Memory B cell (primary cell): Measurements from ENCODE around the gene SMIM13.

Experiments used
- ATAC-seq: fragments of 150-1000 bp; cut with Tn5 transposase; 2 replicates; pipeline ENCODE4 v1.10.0; 2021; ENCODE audit warnings: low read depth, mild to moderate bottlenecking, moderate library complexity
- DNase-seq, 2 donors: peaks; one replicate each; pipeline ENCODE4 v3.0.0; 2022; ENCODE audit warnings: low spot score in 2 of 2
- H3K27ac Mint-ChIP-seq: one replicate; pipeline ENCODE4 v1.8.0; 2022; ENCODE audit warnings: mild to moderate bottlenecking, moderate library complexity, mixed read lengths
- H3K27me3 Mint-ChIP-seq: one replicate; pipeline ENCODE4 v1.8.0; 2022; ENCODE audit warnings: mixed read lengths
- H3K36me3 Mint-ChIP-seq: one replicate; pipeline ENCODE4 v1.8.0; 2022; ENCODE audit warnings: mild to moderate bottlenecking, mixed read lengths
- H3K4me1 Mint-ChIP-seq: one replicate; pipeline ENCODE4 v1.8.0; 2022; ENCODE audit warnings: mixed read lengths
- H3K4me3 Mint-ChIP-seq: one replicate; pipeline ENCODE4 v1.8.0; 2022; ENCODE audit warnings: mild to moderate bottlenecking, moderate library complexity, mixed read lengths
- H3K9me3 Mint-ChIP-seq: one replicate; pipeline ENCODE4 v1.8.0; 2022; ENCODE audit warnings: mixed read lengths

Gene SMIM13

DNA sequence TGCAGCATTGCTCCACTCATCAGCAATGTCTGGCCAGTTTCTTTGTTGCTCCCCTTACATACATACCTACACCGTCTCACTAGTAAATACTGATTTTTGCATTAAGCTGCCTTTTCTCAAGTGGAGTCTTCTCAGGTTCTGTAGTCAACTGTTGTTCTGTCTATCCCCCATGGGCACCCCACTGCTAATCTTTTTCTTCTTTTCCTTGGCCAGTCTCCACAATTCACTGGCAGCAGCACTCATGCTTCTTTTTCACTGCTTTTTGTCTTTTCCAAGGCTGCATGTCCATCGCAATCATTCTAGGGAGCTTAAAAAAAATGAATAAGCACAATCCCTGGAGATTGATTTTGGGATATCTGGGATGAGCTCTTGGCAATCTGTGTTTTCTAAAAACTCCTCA, 28.2 kb downstream of the SMIM13 start:
- ATAC-seq (no peak), DNase-seq (no peak)
- H3K27ac Mint-ChIP-seq = no peak overlapping the region
- H3K27me3 Mint-ChIP-seq = no peaks in the 10 kb centered on the region
- H3K4me3 Mint-ChIP-seq = no peak overlapping the region
- no peaks in the 10 kb centered on the region for H3K9me3 Mint-ChIP-seq
- peaks cover 23% of the 10 kb centered on the region for H3K4me1 Mint-ChIP-seq
- H3K36me3 Mint-ChIP-seq = peaks cover 9% of the 10 kb centered on the region

DNA sequence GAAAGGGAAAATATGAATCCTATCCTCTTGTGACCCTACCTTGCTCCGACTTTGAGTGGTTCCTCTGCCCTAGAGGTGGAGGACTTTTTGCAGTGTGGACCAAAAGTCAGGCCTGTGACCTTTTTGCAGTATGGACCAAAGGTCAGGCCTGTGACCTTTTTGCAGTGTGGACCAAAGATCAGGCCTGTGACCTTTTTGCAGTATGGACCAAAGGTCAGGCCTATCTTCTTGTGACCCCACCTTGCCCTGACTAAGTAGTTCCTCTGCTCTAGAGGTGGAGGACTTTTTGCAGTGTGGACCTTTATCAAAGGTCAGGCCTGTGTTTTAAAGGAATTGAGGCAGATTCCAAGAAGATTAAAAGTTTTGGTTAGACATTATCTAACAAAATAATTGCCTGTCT, 28.7 kb downstream of the SMIM13 start:
- no peak overlapping the region for H3K27ac Mint-ChIP-seq
- no peak overlapping the region for H3K4me3 Mint-ChIP-seq
- ATAC-seq = no peak
- H3K27me3 Mint-ChIP-seq = no peaks in the 10 kb centered on the region
- no peak for DNase-seq
- H3K4me1 Mint-ChIP-seq = peaks cover 25% of the 10 kb centered on the region
- H3K36me3 Mint-ChIP-seq = peaks cover 12% of the 10 kb centered on the region
- no peaks in the 10 kb centered on the region for H3K9me3 Mint-ChIP-seq

DNA sequence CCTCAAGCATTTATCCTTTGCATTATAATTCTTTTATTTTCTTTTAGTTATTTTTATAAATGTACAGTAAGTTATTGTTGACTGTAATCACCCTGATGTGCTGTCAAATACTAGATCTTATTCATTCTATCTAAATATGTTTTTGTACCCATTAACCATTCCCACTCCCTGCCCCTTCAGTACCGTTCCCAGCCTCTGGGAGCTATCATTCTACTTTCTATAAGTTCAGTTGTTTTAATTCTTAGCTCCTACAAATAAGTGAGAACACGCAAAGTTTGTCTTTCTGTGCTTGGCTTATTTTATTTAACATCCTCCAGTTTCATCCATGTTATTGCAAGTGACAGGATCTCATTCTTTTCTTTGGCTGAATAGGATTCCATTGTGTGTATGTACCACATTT, 30.3 kb downstream of the SMIM13 start:
- Mint-ChIP-seq H3K4me1 (peaks cover 27% of the 10 kb centered on the region), H3K27ac (no peak overlapping the region), H3K27me3 (no peaks in the 10 kb centered on the region), H3K9me3 (no peaks in the 10 kb centered on the region), H3K4me3 (no peak overlapping the region), H3K36me3 (peaks cover 12% of the 10 kb centered on the region)
- ATAC-seq (no peak), DNase-seq (no peak)

DNA sequence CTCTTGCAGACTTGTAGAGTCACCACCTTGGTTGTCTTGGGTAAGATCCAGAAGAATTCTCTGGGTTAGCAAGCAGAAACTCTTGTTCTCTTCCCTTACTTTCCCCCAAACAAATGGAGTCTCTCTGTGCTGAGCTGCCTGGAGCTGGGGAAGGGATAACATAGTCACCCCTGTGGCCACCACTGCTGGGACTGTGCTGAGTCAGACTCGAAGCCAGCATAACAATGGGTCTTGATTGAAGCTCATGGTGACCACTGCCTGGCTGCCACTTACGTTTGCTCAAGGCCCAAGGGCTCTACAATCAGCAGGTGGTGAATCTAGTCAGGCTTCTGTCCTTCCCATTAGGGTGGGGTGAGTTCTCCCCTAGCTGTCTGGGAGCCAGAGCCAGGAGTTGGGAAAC, 33.2 kb downstream of the SMIM13 start:
- Mint-ChIP-seq H3K27me3 (no peaks in the 10 kb centered on the region), H3K4me1 (peaks cover 27% of the 10 kb centered on the region), H3K4me3 (no peak overlapping the region), H3K36me3 (peaks cover 12% of the 10 kb centered on the region), H3K27ac (no peak overlapping the region), H3K9me3 (no peaks in the 10 kb centered on the region)
- DNase-seq = no peak
- no peak for ATAC-seq

DNA sequence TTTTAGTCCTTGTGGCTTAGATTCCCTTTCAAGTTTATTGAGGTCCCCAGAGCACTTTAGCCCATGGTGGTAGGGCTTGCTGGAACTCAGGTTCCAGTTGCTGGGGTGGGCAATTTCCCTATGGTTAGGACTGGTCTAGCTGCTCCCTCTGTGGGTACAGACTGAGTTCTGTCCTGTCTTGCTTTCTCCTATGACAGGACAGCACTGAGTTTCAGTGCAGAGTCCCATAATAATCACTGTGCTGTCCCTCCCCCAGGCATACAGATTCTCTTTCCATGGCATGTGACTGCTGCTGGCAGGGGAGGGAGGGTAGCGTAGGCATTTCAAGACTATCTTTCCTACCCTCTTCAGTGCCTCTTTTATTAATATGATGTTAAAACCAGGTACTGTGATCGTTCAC, 35.0 kb downstream of the SMIM13 start:
- H3K9me3 Mint-ChIP-seq = no peaks in the 10 kb centered on the region
- no peak for ATAC-seq

DNA sequence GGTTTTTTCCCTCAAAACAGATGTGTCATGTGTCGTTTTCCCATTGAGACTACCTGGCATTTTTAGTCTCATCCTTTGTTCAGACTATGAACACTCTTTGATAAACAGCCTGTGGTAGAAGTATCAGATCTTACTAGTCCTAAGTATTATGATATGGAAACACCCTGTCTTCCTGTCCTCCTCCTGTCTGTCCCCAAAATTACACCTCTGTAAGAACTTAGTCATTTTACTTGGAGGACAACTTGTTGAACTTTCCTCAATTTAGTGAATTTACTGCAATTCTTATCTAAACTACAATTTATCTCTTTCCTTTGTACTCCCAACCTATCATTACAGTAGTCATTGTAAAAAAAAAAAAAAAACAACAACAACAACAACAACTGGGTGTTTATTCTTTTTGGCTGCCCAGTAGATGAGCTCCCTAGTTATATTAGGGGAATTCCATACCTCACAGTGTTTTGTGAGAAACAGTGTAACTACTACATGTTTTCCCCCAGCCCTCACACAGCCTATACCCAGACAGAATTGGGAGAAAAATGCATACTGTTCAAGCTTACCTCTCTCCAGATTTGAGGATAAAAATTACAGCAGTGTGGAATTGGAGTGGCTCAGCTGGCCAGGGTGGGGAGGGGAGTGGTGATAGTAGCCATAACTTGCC, 36.4 kb downstream of the SMIM13 start:
- DNase-seq (no peak), ATAC-seq (no peak)
- H3K4me1 Mint-ChIP-seq = peaks cover 29% of the 10 kb centered on the region
- H3K9me3 Mint-ChIP-seq = no peaks in the 10 kb centered on the region
- no peaks in the 10 kb centered on the region for H3K27me3 Mint-ChIP-seq
- peaks cover 15% of the 10 kb centered on the region for H3K36me3 Mint-ChIP-seq
- H3K27ac Mint-ChIP-seq = no peak overlapping the region
- H3K4me3 Mint-ChIP-seq = no peak overlapping the region

More for the DNA sequence above, 35.0 kb downstream of the SMIM13 start:
- Mint-ChIP-seq H3K4me3 (no peak overlapping the region), H3K36me3 (peaks cover 11% of the 10 kb centered on the region), H3K4me1 (peaks cover 26% of the 10 kb centered on the region), H3K27ac (no peak overlapping the region), H3K27me3 (no peaks in the 10 kb centered on the region)
- no peak for DNase-seq

DNA sequence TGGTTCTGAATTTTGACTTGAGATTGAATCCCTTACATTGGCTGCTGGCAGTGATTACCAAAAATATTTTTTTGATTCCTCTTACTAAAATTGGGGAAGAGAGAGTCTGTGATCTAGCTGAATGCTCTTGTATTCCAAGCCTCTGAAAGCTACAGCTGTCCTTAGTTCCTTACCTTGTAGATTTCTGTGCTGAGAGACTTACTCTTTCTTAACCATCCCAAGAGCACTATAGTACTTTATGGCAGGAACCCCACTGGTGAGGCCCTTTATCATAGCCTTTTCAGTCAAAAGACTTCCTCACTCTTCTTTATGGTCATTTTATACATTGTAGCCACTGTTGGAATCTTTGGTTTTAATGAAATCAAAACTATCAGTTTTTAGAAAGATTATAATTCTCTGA, 37.0 kb downstream of the SMIM13 start:
- H3K36me3 Mint-ChIP-seq = peaks cover 17% of the 10 kb centered on the region
- ATAC-seq = no peak
- peaks cover 29% of the 10 kb centered on the region for H3K4me1 Mint-ChIP-seq

DNA sequence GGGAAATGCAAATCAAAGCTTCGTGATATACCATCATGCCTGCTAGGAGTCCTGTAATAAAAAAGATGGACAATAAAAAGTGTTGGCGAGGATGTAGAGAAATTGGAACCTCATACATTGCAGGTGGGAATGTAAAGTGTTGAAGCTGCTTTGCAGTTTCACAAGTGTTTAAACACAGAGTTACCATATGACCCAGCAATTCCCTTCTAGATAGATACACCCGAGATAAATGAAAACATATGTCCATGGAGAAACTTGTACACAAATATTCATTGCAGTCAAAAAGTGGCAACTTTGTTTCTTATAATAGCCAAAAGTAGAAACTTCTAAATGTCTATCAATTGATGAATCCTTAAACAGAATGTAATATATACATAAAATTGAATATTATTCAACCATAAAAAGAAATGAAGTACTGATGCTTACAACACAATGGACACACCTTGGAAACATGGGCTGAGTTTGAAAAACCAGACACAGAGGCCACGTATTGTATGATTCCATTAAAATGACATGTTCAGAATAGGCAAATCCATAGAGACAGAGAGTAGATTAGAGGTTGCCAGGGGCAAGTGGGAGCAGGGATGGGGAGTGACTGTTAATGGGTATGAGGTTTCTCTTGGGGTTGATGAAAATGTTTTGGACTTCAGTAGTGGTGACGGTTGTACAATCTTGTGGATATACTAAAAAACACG, 38.7 kb downstream of the SMIM13 start:
- no peak for DNase-seq
- Mint-ChIP-seq H3K9me3 (no peaks in the 10 kb centered on the region), H3K4me3 (no peak overlapping the region), H3K27ac (no peak overlapping the region), H3K36me3 (peaks cover 10% of the 10 kb centered on the region), H3K27me3 (no peaks in the 10 kb centered on the region), H3K4me1 (peaks cover 22% of the 10 kb centered on the region)
- ATAC-seq = no peak

More for the DNA sequence above, 37.0 kb downstream of the SMIM13 start:
- H3K27me3 Mint-ChIP-seq = no peaks in the 10 kb centered on the region
- no peaks in the 10 kb centered on the region for H3K9me3 Mint-ChIP-seq
- H3K4me3 Mint-ChIP-seq = no peak overlapping the region
- H3K27ac Mint-ChIP-seq = no peak overlapping the region
- DNase-seq = no peak

DNA sequence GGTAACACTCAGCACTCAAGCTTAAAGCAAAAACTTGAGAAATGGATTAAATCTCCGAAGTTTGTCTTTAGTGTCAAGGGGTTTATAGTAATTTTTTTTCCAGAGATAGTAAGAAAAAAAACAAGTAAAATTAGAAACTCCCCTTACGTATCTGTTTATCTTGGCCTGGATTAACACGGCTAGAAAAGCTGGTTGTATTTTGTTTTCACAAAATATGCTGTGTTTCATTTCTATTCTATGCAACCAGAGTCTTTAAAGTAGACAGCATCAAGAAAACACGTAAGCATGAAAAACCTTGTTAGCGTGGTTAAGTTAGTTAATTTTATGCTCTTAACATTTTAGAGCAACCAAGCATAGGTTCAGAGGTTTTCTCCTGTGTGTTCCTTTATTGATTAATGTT, 39.6 kb downstream of the SMIM13 start:
- DNase-seq = no peak
- H3K4me3 Mint-ChIP-seq = no peak overlapping the region
- H3K36me3 Mint-ChIP-seq = peaks cover 8% of the 10 kb centered on the region
- H3K4me1 Mint-ChIP-seq = peaks cover 22% of the 10 kb centered on the region
- no peak for ATAC-seq
- no peaks in the 10 kb centered on the region for H3K27me3 Mint-ChIP-seq
- H3K27ac Mint-ChIP-seq = no peak overlapping the region
- H3K9me3 Mint-ChIP-seq = no peaks in the 10 kb centered on the region

DNA sequence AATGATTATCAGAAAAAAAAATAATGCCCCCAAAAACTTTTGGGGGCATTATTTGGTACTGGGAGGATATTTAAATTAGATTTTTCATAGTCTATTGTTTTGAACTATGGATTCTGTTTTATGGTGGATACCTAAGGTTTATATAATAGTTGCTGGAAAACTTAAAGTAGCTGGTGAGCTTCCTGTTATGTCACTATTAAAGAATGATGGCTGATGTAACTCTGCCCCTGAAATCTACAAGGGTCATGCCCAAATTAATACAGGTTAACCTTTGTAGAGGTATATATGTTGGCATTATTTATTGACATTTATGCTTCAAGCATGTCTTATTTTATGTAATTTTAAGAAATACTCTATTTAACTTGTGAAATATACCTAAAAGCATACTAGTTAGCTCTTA, 43.2 kb downstream of the SMIM13 start:
- H3K36me3 Mint-ChIP-seq = peaks cover 6% of the 10 kb centered on the region
- H3K27ac Mint-ChIP-seq = no peak overlapping the region
- DNase-seq = no peak
- peaks cover 14% of the 10 kb centered on the region for H3K4me1 Mint-ChIP-seq
- H3K27me3 Mint-ChIP-seq = no peaks in the 10 kb centered on the region
- H3K4me3 Mint-ChIP-seq = no peak overlapping the region
- no peaks in the 10 kb centered on the region for H3K9me3 Mint-ChIP-seq
- no peak for ATAC-seq

DNA sequence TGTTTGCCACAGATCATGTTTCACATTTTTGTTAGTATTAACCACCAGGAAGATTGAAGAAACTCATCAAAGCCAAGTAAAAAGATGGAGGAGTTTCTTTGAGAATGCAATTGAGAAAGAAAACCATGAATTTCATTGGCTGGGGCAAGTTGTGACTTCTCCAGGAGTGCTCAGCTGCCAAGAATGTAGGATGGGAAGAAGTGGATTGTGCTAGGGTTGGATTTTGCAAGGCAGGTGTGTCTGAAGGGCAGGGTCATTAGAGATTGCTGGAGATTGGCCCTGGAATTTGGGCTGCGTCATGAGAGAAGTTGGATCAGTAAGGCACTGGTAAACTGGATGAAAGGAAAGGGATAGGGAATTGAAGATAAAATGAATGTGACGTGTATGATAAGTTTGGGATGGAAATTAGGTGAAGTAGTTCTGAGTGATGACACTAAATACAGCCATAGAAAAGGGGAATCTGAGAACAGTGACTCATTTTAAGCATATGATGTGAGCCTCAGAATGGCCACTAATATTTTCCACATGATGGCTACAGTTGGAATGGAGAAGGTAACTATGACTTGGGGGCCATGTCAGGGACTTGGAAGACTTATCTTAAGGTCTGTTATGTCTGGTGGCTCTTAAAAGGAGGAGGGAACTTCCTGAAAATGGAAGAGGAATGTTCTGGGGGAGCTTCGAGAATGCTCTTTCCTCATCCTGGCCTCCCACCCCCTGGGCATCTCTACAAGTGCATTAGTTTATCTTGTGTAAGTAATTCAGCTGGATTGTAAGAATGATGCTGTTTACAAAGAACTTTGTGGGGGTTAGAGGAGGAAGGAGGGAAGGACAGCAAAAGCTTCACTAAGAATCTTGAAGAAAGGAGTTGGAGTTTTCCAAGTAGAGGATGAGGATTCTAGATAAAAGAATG, 45.7 kb downstream of the SMIM13 start:
- Mint-ChIP-seq H3K9me3 (no peaks in the 10 kb centered on the region), H3K27ac (no peak overlapping the region), H3K4me3 (no peak overlapping the region), H3K36me3 (peaks cover 6% of the 10 kb centered on the region), H3K4me1 (peaks cover 12% of the 10 kb centered on the region), H3K27me3 (no peaks in the 10 kb centered on the region)
- ATAC-seq (no peak), DNase-seq (no peak)

DNA sequence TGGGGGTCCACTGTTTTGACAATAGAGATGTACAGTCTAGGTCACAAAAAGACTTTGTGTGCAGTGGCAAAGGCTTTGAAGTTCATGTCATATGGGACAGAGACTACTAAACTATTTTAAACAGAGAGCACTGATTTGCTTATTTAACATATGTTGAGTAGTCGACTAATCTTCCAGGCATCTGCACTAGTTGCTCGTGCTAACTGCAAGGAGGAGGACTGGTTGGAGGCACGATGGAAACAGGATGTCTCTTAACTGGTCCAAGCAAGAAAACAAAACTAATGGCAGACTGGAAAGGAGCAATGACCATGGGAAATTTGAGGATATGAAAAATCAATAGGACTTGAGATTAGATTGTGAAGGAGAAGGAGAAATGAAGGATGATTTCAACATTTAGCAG, 46.4 kb downstream of the SMIM13 start:
- Mint-ChIP-seq H3K4me1 (peaks cover 10% of the 10 kb centered on the region), H3K27me3 (no peaks in the 10 kb centered on the region), H3K36me3 (peaks cover 2% of the 10 kb centered on the region), H3K27ac (no peak overlapping the region), H3K4me3 (no peak overlapping the region), H3K9me3 (no peaks in the 10 kb centered on the region)
- ATAC-seq (no peak), DNase-seq (no peak)

DNA sequence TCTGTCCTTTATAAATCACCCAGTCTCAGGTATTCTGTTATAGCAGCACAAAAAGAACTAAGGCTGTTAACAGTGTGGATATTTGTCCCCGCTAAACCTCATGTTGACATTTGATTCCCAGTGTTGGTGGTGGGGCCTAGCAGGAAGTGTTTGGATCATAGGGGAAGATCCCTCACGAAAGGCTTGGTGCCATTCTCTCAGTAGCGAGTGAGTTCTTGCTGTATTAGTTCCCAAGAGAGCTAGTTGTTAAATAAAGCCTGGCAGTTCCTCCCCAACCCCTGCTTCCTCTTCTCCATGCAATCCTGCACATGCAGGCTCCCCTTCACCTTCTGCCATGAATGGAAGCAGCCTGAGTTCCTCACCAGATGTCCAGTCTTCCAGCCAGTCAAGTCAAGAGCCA, 47.7 kb downstream of the SMIM13 start:
- H3K36me3 Mint-ChIP-seq = no peaks in the 10 kb centered on the region
- no peak for ATAC-seq
- H3K9me3 Mint-ChIP-seq = no peaks in the 10 kb centered on the region
- H3K4me1 Mint-ChIP-seq = peaks cover 10% of the 10 kb centered on the region
- no peak overlapping the region for H3K27ac Mint-ChIP-seq
- no peak for DNase-seq
- no peak overlapping the region for H3K4me3 Mint-ChIP-seq
- no peaks in the 10 kb centered on the region for H3K27me3 Mint-ChIP-seq

DNA sequence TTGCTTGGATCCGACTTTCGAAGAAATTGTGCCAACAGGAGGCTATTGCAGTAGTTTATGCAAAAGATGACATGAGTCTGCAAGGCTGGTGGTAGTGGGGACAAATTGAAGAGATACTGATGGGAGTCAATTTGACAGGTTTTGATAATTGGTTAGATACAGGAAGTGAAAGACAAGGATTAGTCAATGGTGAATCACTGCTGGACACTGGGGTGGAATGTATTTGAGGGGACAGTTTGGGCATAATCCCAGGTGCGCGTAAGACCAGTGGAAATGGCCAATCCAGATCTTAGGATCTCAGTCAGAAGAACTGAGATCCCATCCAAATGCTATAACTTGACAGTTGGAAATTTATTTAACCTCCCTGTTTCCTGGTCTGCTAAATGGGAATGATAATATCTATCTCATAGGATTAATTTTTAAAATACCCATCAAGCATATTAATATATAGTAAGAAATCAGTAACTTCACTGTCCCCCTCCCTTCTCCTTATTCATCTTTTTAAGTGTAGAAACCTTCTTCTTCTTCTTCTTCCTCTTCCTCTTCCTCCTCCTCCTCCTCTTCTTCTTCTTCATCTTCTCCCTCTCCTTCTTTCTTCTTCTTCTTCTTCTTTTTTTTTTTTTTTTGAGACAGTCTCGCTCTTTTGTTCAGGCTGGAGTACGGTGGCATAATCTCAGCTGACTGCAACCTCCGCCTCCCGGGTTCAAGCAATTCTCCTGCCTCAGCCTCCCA, 48.8 kb downstream of the SMIM13 start:
- no peak for DNase-seq
- ATAC-seq = no peak
- Mint-ChIP-seq H3K4me1 (peaks cover 13% of the 10 kb centered on the region), H3K36me3 (no peaks in the 10 kb centered on the region), H3K27ac (no peak overlapping the region), H3K9me3 (no peaks in the 10 kb centered on the region), H3K27me3 (no peaks in the 10 kb centered on the region), H3K4me3 (no peak overlapping the region)
